Spleen (tissue), 7 donors: ENCODE measurements around the gene SNCB.

Experiments used
- POLR2A ChIP-seq, 3 donors: fragments of 450-650 bp; IDR thresholded peaks; one replicate each; pipeline ENCODE4 v1.5.1; 2017; ENCODE audit warnings: antibody characterized with exemption in 3 of 3, mild to moderate bottlenecking in 1 of 3
- POLR2AphosphoS5 ChIP-seq, 3 donors: sonication (generic); formaldehyde crosslinking; IDR thresholded peaks; one replicate each; pipeline ENCODE4 v1.5.1; 2017; ENCODE audit warnings: antibody characterized with exemption in 3 of 3
- TF ChIP-seq, protein P1 (sequence below), 11 experiments: fragments of 200-600 bp in 7 of 11; fragments of 450-650 bp in 4 of 11; sonication (generic) in 4 of 11; IDR thresholded peaks in 8 of 11; conservative IDR thresholded peaks in 3 of 11; 1 replicate in 7 of 11; 2 replicates in 4 of 11; pipeline versions ENCODE4 v1.4.0 to v1.8.0; 2016 to 2021; ENCODE audit warnings: antibody characterized with exemption in 11 of 11, inconsistent platforms in 4 of 11, mild to moderate bottlenecking in 1 of 11
- donor health status: DM: no; HTN: no; CAD: no; lungs with moderate emphysema.
- donor health status: DM: no; HTN: no; CAD: no.
- donor health status: DM: no; HTN: no; CAD: no.

GRCh38 chr5:176614805-176615478 lies 15.4 kb downstream of the SNCB start:
- TF ChIP-seq, protein P1, sequence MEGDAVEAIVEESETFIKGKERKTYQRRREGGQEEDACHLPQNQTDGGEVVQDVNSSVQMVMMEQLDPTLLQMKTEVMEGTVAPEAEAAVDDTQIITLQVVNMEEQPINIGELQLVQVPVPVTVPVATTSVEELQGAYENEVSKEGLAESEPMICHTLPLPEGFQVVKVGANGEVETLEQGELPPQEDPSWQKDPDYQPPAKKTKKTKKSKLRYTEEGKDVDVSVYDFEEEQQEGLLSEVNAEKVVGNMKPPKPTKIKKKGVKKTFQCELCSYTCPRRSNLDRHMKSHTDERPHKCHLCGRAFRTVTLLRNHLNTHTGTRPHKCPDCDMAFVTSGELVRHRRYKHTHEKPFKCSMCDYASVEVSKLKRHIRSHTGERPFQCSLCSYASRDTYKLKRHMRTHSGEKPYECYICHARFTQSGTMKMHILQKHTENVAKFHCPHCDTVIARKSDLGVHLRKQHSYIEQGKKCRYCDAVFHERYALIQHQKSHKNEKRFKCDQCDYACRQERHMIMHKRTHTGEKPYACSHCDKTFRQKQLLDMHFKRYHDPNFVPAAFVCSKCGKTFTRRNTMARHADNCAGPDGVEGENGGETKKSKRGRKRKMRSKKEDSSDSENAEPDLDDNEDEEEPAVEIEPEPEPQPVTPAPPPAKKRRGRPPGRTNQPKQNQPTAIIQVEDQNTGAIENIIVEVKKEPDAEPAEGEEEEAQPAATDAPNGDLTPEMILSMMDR (IDR thresholded peaks at IDR 0.05 in 8 of 11, conservative IDR thresholded peaks at IDR 0.05 in 3 of 11), result no peak
- TF ChIP-seq POLR2A (IDR thresholded peaks at IDR 0.05) (no peak), POLR2AphosphoS5 (IDR thresholded peaks at IDR 0.05) (no peak)
